Measurements from ENCODE around the gene GPRC5C.

The GPRC5C gene

GRCh38 chr17:74452841-74453661, 21.2 kb downstream of the GPRC5C start:
- DNase-seq, result no peak

GRCh38 chr17:74453665-74454196, 21.8 kb downstream of the GPRC5C start:
- no peak for DNase-seq

- DNase-seq, result no peak
Measured at GRCh38 chr17:74454197-74455024, 22.5 kb downstream of the GPRC5C start.

- no peak for DNase-seq
Measured at GRCh38 chr17:74455025-74455545, 23.2 kb downstream of the GPRC5C start.

- no peak for DNase-seq
Measured at GRCh38 chr17:74455821-74456220, 23.9 kb downstream of the GPRC5C start.

- peak; percentile 27 for DNase-seq
Measured at GRCh38 chr17:74457146-74457819, 25.4 kb downstream of the GPRC5C start.

- no peak for DNase-seq
Measured at GRCh38 chr17:74457820-74458166, 25.9 kb downstream of the GPRC5C start.

GRCh38 chr17:74458835-74459234, 26.9 kb downstream of the GPRC5C start:
- no peak for DNase-seq

GRCh38 chr17:74459622-74460021, 27.7 kb downstream of the GPRC5C start:
- DNase-seq, result no peak

- DNase-seq, result no peak
Measured at GRCh38 chr17:74460241-74460640, 28.4 kb downstream of the GPRC5C start.

GRCh38 chr17:74460996-74461395, 29.1 kb downstream of the GPRC5C start:
- DNase-seq, result no peak

GRCh38 chr17:74461611-74462010, 29.7 kb downstream of the GPRC5C start:
- DNase-seq, result no peak

GRCh38 chr17:74464730-74465377, 33.0 kb downstream of the GPRC5C start:
- DNase-seq, result no peak

GRCh38 chr17:74465378-74466110, 33.7 kb downstream of the GPRC5C start:
- no peak for DNase-seq

- no peak for DNase-seq
Measured at GRCh38 chr17:74466111-74466827, 34.4 kb downstream of the GPRC5C start, which contains the start of gene CD300A. TSS of gene CD300A (plus strand) at chr17:74466634. CDS start at chr17:74466704, 70 bp downstream.

GRCh38 chr17:74466828-74467184, 34.9 kb downstream of the GPRC5C start:
- no peak for DNase-seq

GRCh38 chr17:74467221-74467951, 35.5 kb downstream of the GPRC5C start:
- no peak for DNase-seq

GRCh38 chr17:74471341-74471740, 39.5 kb downstream of the GPRC5C start:
- no peak for DNase-seq

GRCh38 chr17:74472890-74473289, 41.0 kb downstream of the GPRC5C start:
- no peak for DNase-seq

GRCh38 chr17:74473294-74473693, 41.4 kb downstream of the GPRC5C start:
- no peak for DNase-seq
